ENCODE data around the gene ADCY1. TPM values are rescaled to one million over a fixed set of nuclear protein-coding genes. Genes with fewer than 3 reads are reported as not detected.

The ADCY1 gene
- total RNA-seq, 1 donor from 2014 or later: 13.7 TPM

DNA sequence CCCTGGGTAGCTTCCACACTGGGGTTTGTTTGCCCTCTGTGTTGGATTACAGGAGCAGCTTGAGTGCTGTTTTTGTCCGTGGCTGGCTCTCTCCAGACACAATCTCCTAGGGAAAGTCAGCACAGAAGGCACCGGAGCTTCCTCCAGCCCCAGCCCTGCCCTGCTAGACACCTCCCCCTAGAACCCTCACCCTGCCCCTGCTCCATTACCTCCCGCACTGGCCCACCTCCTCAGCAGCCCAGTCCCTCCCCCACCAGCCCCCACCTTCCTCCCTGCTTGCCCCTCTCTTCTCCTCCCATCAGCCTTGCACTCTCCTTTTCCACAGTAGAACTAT is 130.5 kb downstream of the ADCY1 start:
- DNase-seq (ENCODE audit: low read depth, low spot score): no peak
- H3K9me3 Mint-ChIP-seq: no peaks in the 10 kb centered on the region
- H3K4me3 Mint-ChIP-seq: no peak overlapping the region
- H3K4me1 Mint-ChIP-seq: peaks cover 3% of the 10 kb centered on the region
- peaks cover 3% of the 10 kb centered on the region for H3K36me3 Mint-ChIP-seq (ENCODE audit: low read depth)
- no peaks in the 10 kb centered on the region for H3K27me3 Mint-ChIP-seq (ENCODE audit: low read depth)
- no peak overlapping the region for H3K27ac Mint-ChIP-seq (ENCODE audit: unreplicated experiment)
- TF ChIP-seq CTCF (conservative IDR thresholded peaks at IDR 0.05): no peak

DNA sequence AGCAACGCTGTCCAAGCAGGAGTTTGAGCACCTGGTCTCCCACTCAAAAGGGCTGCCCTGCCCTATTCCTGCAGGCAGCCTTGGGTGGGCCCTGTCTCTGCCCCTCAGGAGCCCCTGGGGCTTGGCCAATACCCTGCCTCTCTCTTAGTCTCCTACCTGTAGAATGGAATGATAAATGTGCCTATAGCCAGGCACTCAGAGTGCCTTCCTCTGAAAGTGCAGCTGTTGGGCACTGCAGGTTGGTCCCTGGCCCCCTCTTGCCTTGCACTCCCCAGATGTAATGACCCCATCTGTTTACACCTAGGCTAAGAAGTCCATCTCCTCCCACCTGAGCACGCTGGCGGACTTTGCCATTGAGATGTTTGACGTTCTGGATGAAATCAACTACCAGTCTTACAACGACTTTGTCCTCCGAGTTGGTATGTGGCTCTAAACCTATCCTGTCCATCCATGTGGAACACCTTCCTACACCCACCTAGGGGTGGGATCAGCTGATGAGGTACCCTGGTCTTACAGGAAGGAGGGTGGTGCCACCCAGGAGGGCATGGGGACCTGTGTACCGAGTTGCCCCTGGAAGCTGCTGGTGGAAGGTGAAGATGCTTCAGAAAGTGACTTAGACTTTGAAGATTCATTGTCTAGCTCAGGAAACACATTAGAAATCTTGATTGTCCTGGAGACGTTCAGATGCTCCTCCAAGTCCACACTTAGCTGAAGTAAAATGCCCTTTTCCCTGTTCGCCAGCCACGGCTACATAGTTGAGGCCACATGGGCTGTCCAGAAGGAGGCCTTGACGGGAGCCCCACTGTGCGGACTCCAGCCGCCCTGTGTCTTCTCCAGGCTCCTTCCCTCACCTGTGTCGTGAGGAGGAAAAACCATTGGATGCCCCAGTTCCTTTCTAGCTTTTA is 134.1 kb downstream of the ADCY1 start:
- Mint-ChIP-seq H3K27ac (ENCODE audit: unreplicated experiment) (no peak overlapping the region), H3K36me3 (ENCODE audit: low read depth) (no peaks in the 10 kb centered on the region), H3K27me3 (ENCODE audit: low read depth) (no peaks in the 10 kb centered on the region), H3K9me3 (no peaks in the 10 kb centered on the region), H3K4me1 (no peaks in the 10 kb centered on the region), H3K4me3 (no peak overlapping the region)
- no peak for TF ChIP-seq CTCF (conservative IDR thresholded peaks at IDR 0.05)
- no peak for DNase-seq (ENCODE audit: low read depth, low spot score)

- Mint-ChIP-seq H3K36me3 (ENCODE audit: low read depth) (no peaks in the 10 kb centered on the region), H3K4me3 (no peak overlapping the region), H3K9me3 (no peaks in the 10 kb centered on the region), H3K27ac (ENCODE audit: unreplicated experiment) (no peak overlapping the region), H3K27me3 (ENCODE audit: low read depth) (no peaks in the 10 kb centered on the region), H3K4me1 (no peaks in the 10 kb centered on the region)
- DNase-seq (ENCODE audit: low read depth, low spot score): no peak
- TF ChIP-seq CTCF (conservative IDR thresholded peaks at IDR 0.05): no peak
These were observed 135.2 kb downstream of the ADCY1 start for GRCh38 chr7:45709168-45710042.

- no peak overlapping the region for H3K27ac Mint-ChIP-seq (ENCODE audit: unreplicated experiment)
These were observed 136.3 kb downstream of the ADCY1 start for GRCh38 chr7:45710271-45711160.

More at GRCh38 chr7:45710271-45711160, 136.3 kb downstream of the ADCY1 start:
- Mint-ChIP-seq H3K27me3 (ENCODE audit: low read depth) (no peaks in the 10 kb centered on the region), H3K4me1 (no peaks in the 10 kb centered on the region), H3K9me3 (no peaks in the 10 kb centered on the region), H3K4me3 (no peak overlapping the region), H3K36me3 (ENCODE audit: low read depth) (no peaks in the 10 kb centered on the region)
- DNase-seq (ENCODE audit: low read depth, low spot score): no peak
- TF ChIP-seq CTCF (conservative IDR thresholded peaks at IDR 0.05): no peak

Data from neural crest cell (in vitro differentiated cells).